Gastroesophageal sphincter (tissue), 3 donors: Measurements from ENCODE around the gene OST4.

Experiments
- POLR2A ChIP-seq, 2 donors: fragments of 450-650 bp; IDR thresholded peaks; one replicate each; pipeline ENCODE4 v1.6.1; 2017; ENCODE audit warnings: antibody characterized with exemption in 2 of 2, mild to moderate bottlenecking in 2 of 2, moderate library complexity in 1 of 2
- TF ChIP-seq, protein P1 (sequence below), 4 experiments: fragments of 200-600 bp in 2 of 4; fragments of 450-650 bp in 2 of 4; sonication (generic) in 1 of 4; IDR thresholded peaks; one replicate each; pipeline ENCODE4 v1.5.1; 2017 to 2019; ENCODE audit warnings: antibody characterized with exemption in 4 of 4, mild to moderate bottlenecking in 2 of 4, moderate library complexity in 2 of 4

DNA sequence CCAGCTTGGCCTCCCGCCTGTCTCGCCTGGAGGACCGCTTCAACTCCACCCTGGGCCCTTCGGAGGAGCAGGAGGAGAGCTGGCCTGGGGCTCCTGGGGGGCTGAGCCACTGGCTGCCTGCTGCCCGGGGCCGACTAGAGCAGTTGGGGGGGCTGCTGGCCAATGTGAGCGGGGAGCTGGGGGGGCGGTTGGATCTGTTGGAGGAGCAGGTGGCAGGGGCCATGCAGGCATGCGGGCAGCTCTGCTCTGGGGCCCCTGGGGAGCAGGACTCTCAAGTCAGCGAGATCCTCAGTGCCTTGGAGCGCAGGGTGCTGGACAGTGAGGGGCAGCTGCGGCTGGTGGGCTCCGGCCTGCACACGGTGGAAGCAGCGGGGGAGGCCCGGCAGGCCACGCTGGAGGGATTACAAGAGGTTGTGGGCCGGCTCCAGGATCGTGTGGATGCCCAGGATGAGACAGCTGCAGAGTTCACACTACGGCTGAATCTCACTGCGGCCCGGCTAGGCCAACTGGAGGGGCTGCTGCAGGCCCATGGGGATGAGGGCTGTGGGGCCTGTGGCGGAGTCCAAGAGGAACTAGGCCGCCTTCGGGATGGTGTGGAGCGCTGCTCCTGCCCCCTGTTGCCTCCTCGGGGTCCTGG, 11.4 kb upstream of the OST4 start:
- no peak for TF ChIP-seq POLR2A (IDR thresholded peaks at IDR 0.05)
- TF ChIP-seq, protein P1, sequence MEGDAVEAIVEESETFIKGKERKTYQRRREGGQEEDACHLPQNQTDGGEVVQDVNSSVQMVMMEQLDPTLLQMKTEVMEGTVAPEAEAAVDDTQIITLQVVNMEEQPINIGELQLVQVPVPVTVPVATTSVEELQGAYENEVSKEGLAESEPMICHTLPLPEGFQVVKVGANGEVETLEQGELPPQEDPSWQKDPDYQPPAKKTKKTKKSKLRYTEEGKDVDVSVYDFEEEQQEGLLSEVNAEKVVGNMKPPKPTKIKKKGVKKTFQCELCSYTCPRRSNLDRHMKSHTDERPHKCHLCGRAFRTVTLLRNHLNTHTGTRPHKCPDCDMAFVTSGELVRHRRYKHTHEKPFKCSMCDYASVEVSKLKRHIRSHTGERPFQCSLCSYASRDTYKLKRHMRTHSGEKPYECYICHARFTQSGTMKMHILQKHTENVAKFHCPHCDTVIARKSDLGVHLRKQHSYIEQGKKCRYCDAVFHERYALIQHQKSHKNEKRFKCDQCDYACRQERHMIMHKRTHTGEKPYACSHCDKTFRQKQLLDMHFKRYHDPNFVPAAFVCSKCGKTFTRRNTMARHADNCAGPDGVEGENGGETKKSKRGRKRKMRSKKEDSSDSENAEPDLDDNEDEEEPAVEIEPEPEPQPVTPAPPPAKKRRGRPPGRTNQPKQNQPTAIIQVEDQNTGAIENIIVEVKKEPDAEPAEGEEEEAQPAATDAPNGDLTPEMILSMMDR (IDR thresholded peaks at IDR 0.05) = no peak
